ENCODE measurements around the gene ABCA7.

DNA sequence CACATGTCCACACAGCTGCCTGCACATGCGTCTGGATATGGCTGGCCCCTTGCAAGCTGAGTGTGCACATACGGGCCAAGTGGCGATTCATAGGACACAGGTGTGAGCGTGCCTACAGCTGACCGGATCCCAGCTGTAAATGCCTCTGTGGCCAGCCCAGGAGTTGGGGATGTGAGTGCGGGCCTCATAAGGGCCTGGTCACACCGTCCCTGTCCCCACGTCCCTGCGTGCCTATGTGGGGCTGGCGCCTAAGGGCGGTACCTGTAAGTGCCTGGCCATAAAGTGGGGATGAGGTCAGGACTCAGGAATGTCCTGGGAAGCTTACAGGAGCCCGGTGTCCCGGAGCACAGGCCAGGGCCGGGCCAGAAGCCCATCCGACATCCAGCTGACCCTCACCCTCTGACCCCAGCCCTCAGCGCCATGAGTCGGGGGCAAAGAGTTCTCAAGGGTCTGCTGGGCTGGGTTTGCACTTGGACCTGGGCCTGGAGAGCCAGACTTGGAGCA, 25.8 kb downstream of the ABCA7 start:
- TF ChIP-seq, protein P1, sequence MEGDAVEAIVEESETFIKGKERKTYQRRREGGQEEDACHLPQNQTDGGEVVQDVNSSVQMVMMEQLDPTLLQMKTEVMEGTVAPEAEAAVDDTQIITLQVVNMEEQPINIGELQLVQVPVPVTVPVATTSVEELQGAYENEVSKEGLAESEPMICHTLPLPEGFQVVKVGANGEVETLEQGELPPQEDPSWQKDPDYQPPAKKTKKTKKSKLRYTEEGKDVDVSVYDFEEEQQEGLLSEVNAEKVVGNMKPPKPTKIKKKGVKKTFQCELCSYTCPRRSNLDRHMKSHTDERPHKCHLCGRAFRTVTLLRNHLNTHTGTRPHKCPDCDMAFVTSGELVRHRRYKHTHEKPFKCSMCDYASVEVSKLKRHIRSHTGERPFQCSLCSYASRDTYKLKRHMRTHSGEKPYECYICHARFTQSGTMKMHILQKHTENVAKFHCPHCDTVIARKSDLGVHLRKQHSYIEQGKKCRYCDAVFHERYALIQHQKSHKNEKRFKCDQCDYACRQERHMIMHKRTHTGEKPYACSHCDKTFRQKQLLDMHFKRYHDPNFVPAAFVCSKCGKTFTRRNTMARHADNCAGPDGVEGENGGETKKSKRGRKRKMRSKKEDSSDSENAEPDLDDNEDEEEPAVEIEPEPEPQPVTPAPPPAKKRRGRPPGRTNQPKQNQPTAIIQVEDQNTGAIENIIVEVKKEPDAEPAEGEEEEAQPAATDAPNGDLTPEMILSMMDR (IDR thresholded peaks at IDR 0.05): no peak
- no peak for TF ChIP-seq POLR2A (IDR thresholded peaks at IDR 0.05)
